HCT116 (cell line): ENCODE data around the gene EPHB2. TPM values are rescaled to one million over a fixed set of nuclear protein-coding genes. Genes with fewer than 3 reads are reported as not detected.

Experiments
- ATAC-seq: fragments of 200-7000 bp; cut with Tn5 transposase; 2 replicates; pipeline ENCODE4 v1.9.1; 2020; ENCODE audit warnings: mild to moderate bottlenecking, moderate library complexity
- Bru-seq: library from RNA; stranded (reverse); fragments of 400-500 nt; gene quantifications from one replicate; lab custom pipeline; 2021; lab: Mats Ljungman, UMichigan
- BruChase-seq, 2 experiments: library from RNA; stranded (reverse); fragments of 400-500 nt; gene quantifications; one replicate each; lab custom pipeline; 2021; lab: Mats Ljungman, UMichigan
- BruUV-seq: library from RNA; stranded (reverse); fragments of 400-500 nt; replicated peaks from 2 replicates; lab custom pipeline; 2021; lab: Mats Ljungman, UMichigan
- CTCF ChIA-PET: fragments of 300-600 bp; sonication (Branson Sonifier 250); formaldehyde crosslinking; loops from one replicate; lab custom pipeline; 2021; ENCODE audit warnings: antibody characterized with exemption; lab: Charles Lee
- POLR2A ChIA-PET: fragments of 300-600, 350-600 bp; sonication (Branson Sonifier 250); formaldehyde crosslinking; loops from one replicate; lab custom pipeline; 2021; ENCODE audit warnings: antibody characterized with exemption; lab: Charles Lee
- RAD21 ChIA-PET, 2 experiments: fragments of 300-600 bp; sonication (Branson Sonifier 250); formaldehyde crosslinking; loops; one replicate each; lab custom pipeline; 2023; ENCODE audit warnings: low total read pairs in 2 of 2; ENCODE audit not compliant: uncharacterized antibody in 2 of 2, unreplicated experiment in 2 of 2, low non-redundant PET in 1 of 2; lab: Charles Lee
- DNase-seq: peaks from one replicate; pipeline ENCODE4 v3.0.0-alpha.2; 2010; ENCODE audit warnings: low read depth, low spot score
- H2AFZ ChIP-seq: fragments of 200-600 bp; shearing (Covaris generic), sonication (generic); 2 replicates; pipeline ENCODE4 v1.6.1; 2017; ENCODE audit warnings: low read depth, mixed run types, mixed read lengths, antibody characterized with exemption, low read length; ENCODE audit not compliant: poor library complexity, severe bottlenecking
- H3K27ac ChIP-seq: 2 replicates; pipeline ENCODE4 v1.5.1; 2012; ENCODE audit warnings: low read depth, low read length
- H3K27me3 ChIP-seq: fragments of 200-600 bp; sonication (generic); 2 replicates; pipeline ENCODE4 v1.6.1; 2016; ENCODE audit warnings: mixed run types, low read length, mixed read lengths; ENCODE audit not compliant: insufficient read depth
- H3K36me3 ChIP-seq, 2 experiments: fragments of 200-500 bp in 1 of 2; fragments of 200-600 bp in 1 of 2; sonication (Bioruptor generic) in 1 of 2; sonication (generic) in 1 of 2; 2 replicates each; pipeline versions ENCODE4 v1.5.1 to v1.6.1; 2014 to 2016; ENCODE audit warnings: low read length in 2 of 2, inconsistent platforms in 1 of 2, mixed read lengths in 1 of 2, mixed run types in 1 of 2; ENCODE audit not compliant: insufficient read depth in 2 of 2, control insufficient read depth in 1 of 2
- H3K4me1 ChIP-seq, 2 experiments: fragments of 200-600 bp in 1 of 2; sonication (generic) in 1 of 2; 2 replicates each; pipeline versions ENCODE4 v1.5.1 to v1.6.1; 2012 to 2017; ENCODE audit warnings: low read length in 2 of 2, inconsistent platforms in 1 of 2, mild to moderate bottlenecking in 1 of 2, mixed read lengths in 1 of 2, mixed run types in 1 of 2, moderate library complexity in 1 of 2; ENCODE audit not compliant: insufficient read depth in 2 of 2, control insufficient read depth in 1 of 2
- H3K4me2 ChIP-seq: fragments of 200-600 bp; sonication (generic); 2 replicates; pipeline ENCODE4 v1.6.1; 2017; ENCODE audit warnings: mixed run types, low read length, mixed read lengths
- H3K4me3 ChIP-seq, 2 experiments: fragments of 200-600 bp in 1 of 2; sonication (generic) in 1 of 2; replicated peaks in 1 of 2; 2 replicates each; pipeline ENCODE4 v1.5.1; 2011 to 2016; ENCODE audit warnings: low read length in 2 of 2, control low read depth in 1 of 2, low read depth in 1 of 2, mild to moderate bottlenecking in 1 of 2, mixed read lengths in 1 of 2, mixed run types in 1 of 2
- H3K79me2 ChIP-seq: fragments of 200-600 bp; sonication (generic); 2 replicates; pipeline ENCODE4 v1.6.1; 2017; ENCODE audit warnings: mild to moderate bottlenecking, mixed run types, low read length, moderate library complexity, mixed read lengths; ENCODE audit not compliant: insufficient read depth
- H3K9ac ChIP-seq: fragments of 200-600 bp; sonication (generic); 2 replicates; pipeline ENCODE4 v1.6.1; 2016; ENCODE audit warnings: low read length, mixed read lengths
- H3K9me2 ChIP-seq: fragments of 200-600 bp; sonication (generic), shearing (Covaris generic); 2 replicates; pipeline ENCODE4 v1.6.1; 2017; ENCODE audit warnings: mixed run types, mild to moderate bottlenecking, moderate library complexity; ENCODE audit not compliant: insufficient read depth
- H3K9me3 ChIP-seq, 2 experiments: fragments of 200-500 bp in 1 of 2; fragments of 200-600 bp in 1 of 2; sonication (Bioruptor generic) in 1 of 2; sonication (generic) in 1 of 2; 2 replicates each; pipeline ENCODE4 v1.6.1; 2014 to 2017; ENCODE audit warnings: low read length in 2 of 2, mixed read lengths in 2 of 2, inconsistent platforms in 1 of 2, low read depth in 1 of 2, mild to moderate bottlenecking in 1 of 2, mixed run types in 1 of 2, moderate library complexity in 1 of 2; ENCODE audit not compliant: control insufficient read depth in 1 of 2, insufficient read depth in 1 of 2
- H4K20me1 ChIP-seq: fragments of 200-600 bp; sonication (generic), shearing (Covaris generic); 2 replicates; pipeline ENCODE4 v1.6.1; 2017; ENCODE audit warnings: mixed run types, mild to moderate bottlenecking, moderate library complexity; ENCODE audit not compliant: insufficient read depth
- ATF3 ChIP-seq: IDR thresholded peaks from 2 replicates; pipeline ENCODE4 v1.6.1; 2012
- EZH2 ChIP-seq: fragments of 200-600 bp; sonication (generic); IDR thresholded peaks from 2 replicates; pipeline ENCODE4 v1.6.1; 2017; ENCODE audit warnings: antibody characterized with exemption, mixed run types
- POLR2A ChIP-seq: IDR thresholded peaks from 2 replicates; pipeline ENCODE4 v1.7.0; 2011; ENCODE audit warnings: borderline replicate concordance; ENCODE audit not compliant: insufficient read depth, insufficient read length; ENCODE audit errors: extremely low read depth
- POLR2AphosphoS5 ChIP-seq: IDR thresholded peaks from 2 replicates; pipeline ENCODE4 v1.6.1; 2011; ENCODE audit warnings: mild to moderate bottlenecking, low read depth, low read length, moderate library complexity
- TCF7L2 ChIP-seq: IDR thresholded peaks from 2 replicates; pipeline ENCODE4 v1.7.0; 2011; ENCODE audit warnings: borderline replicate concordance, inconsistent platforms; ENCODE audit not compliant: insufficient read depth, insufficient read length; ENCODE audit errors: extremely low read depth
- ZBTB33 ChIP-seq: IDR thresholded peaks from 2 replicates; pipeline ENCODE4 v1.6.1; 2011; ENCODE audit warnings: mild to moderate bottlenecking, low read length, moderate library complexity; ENCODE audit not compliant: insufficient replicate concordance; ENCODE audit errors: extremely low read depth
- intact Hi-C: fragments of 100-400 bp; cut with micrococcal nuclease; formaldehyde crosslinking; loops from 2 replicates; pipeline ENCODE4 v1.10.0; 2022
- long read RNA-seq: library from polyadenylated mRNA; unstranded; transcript quantifications from one replicate; pipeline ENCODE4 v2.0.0, GENCODE V29; 2021; ENCODE audit not compliant: unreplicated experiment
- polyA plus RNA-seq: library from polyadenylated mRNA; unstranded; fragments of >200 nt; gene quantifications from 2 replicates; pipeline ENCODE4 v1.2.1, GENCODE V29; 2012; ENCODE audit warnings: missing spikeins
- total RNA-seq: library from RNA; stranded (reverse); gene quantifications from one replicate; pipeline ENCODE4 v1.2.1, GENCODE V29; 2021; ENCODE audit not compliant: unreplicated experiment

EPHB2 gene
- 19.5 TPM for total RNA-seq
- polyA plus RNA-seq, result 19.4 and 22.0 TPM in 2 replicates
- Bru-seq, nascent RNA, result percentile 49 among the genes with signal in this experiment
- BruChase-seq, experiment 1, labeled RNA remaining after a 6-hour chase, result percentile 47 among the genes with signal in this experiment
- BruChase-seq, experiment 2, labeled RNA remaining after a 2-hour chase, result percentile 45 among the genes with signal in this experiment
- long read RNA-seq, partial matches to known transcripts, result 6 of 14 reads
- long read RNA-seq, other reads (novel, unspliced or antisense), result 5 of 14 reads

GRCh38 chr1:22710701-22711049 lies at the start of gene EPHB2:
EPHB2 (plus strand) TSS chr1:22710839; CDS start chr1:22710983, 144 bp downstream.
- Histone ChIP-seq H3K9me3 (no peaks in the 10 kb centered on the region), H3K36me3 (no peaks in the 10 kb centered on the region), H3K27me3 (no peaks in the 10 kb centered on the region), H3K79me2 (no peaks in the 10 kb centered on the region), H3K4me2 (peak within 1 kb of the TSS; percentile 94), H3K4me3 (peak within 1 kb of the TSS; percentile 40 to 65), H2AFZ (no peak within 1 kb of the TSS), H3K4me1 (peaks cover 0 to 15% of the 10 kb centered on the region in 2 experiments; a peak in 3 of 4 replicates), H3K9ac (peak within 1 kb of the TSS; percentile 59), H3K27ac (peak within 1 kb of the TSS; percentile 83; the same call in 1 of the 2 replicates), H4K20me1 (no peaks in the 10 kb centered on the region), H3K9me2 (no peaks in the 10 kb centered on the region)
- POLR2A ChIA-PET, result no interaction called here
- CTCF ChIA-PET, result no interaction called here
- DNase-seq (no peak), ATAC-seq (peak; percentile 85)
- intact Hi-C loops, result no loop called here
- RAD21 ChIA-PET, result no interaction called here
- no TSS peak for BruUV-seq
- no peak for TF ChIP-seq ZBTB33
- peak; percentile 60 for TF ChIP-seq POLR2A
- peak; percentile 71 for TF ChIP-seq POLR2AphosphoS5
- peak; percentile 18 for TF ChIP-seq TCF7L2

- Histone ChIP-seq H3K4me2 (no peak overlapping the region), H3K4me1 (no peaks in the 10 kb centered on the region), H3K9ac (no peak overlapping the region), H3K27me3 (peaks cover 2% of the 10 kb centered on the region; the same call in 1 of the 2 replicates), H3K79me2 (no peaks in the 10 kb centered on the region), H3K9me3 (no peaks in the 10 kb centered on the region), H3K9me2 (no peaks in the 10 kb centered on the region), H3K27ac (no peak overlapping the region), H3K4me3 (no peak overlapping the region), H2AFZ (no peak overlapping the region), H3K36me3 (no peaks in the 10 kb centered on the region), H4K20me1 (no peaks in the 10 kb centered on the region)
- RAD21 ChIA-PET, result no interaction called here
- CTCF ChIA-PET, result interaction anchor here (0.8 to 1.5 kb wide), 2 partner anchors 267 to 268 kb away, joined by 3 read pairs; no protein-coding TSS in a partner anchor
- BruUV-seq, result no TSS peak
- POLR2A ChIA-PET, result no interaction called here
- intact Hi-C loops, result no loop called here
- ATAC-seq, result no peak
- TF ChIP-seq ATF3, result no peak
- TF ChIP-seq POLR2A, result no peak
- no peak for TF ChIP-seq EZH2
- no peak for DNase-seq
These were observed 48.8 kb upstream of the EPHB2 start for GRCh38 chr1:22661880-22662279.
